Activated CD8-positive, alpha-beta memory T cell treated with anti-CD3 and anti-CD28 coated beads, Interleukin-2, amount 50 U/mL, for 24 hours (primary cell): Measurements from ENCODE around the gene GTF3C6.
"Not testable (repeated sequence)": the region's sequence is repeated elsewhere in the genome, so short reads cannot be mapped to it uniquely, and the experiment has no call there.

Source experiments
- DNase-seq: peaks from one replicate; pipeline ENCODE4 v3.0.0-alpha.2; 2020; ENCODE audit errors: extremely low read depth

The GTF3C6 gene

GRCh38 chr6:110958329-110959192 lies at the start of gene GTF3C6:
Gene GTF3C6 (plus strand): TSS chr6:110958706. CDS start chr6:110958770, 64 bp downstream.
- DNase-seq: peak; percentile 79

GRCh38 chr6:110930781-110931180 lies 27.7 kb upstream of the GTF3C6 start:
- no peak for DNase-seq

- DNase-seq: no peak
Measured at GRCh38 chr6:110933912-110934311, 24.6 kb upstream of the GTF3C6 start.

- DNase-seq: no peak
Measured at GRCh38 chr6:110934381-110934898, 24.1 kb upstream of the GTF3C6 start.

- no peak for DNase-seq
Measured at GRCh38 chr6:110935171-110935570, 23.3 kb upstream of the GTF3C6 start.

- no peak for DNase-seq
Measured at GRCh38 chr6:110938171-110938570, 20.3 kb upstream of the GTF3C6 start.

GRCh38 chr6:110939429-110940200 lies 18.9 kb upstream of the GTF3C6 start:
- DNase-seq: no peak

- peak; percentile 2 for DNase-seq
Measured at GRCh38 chr6:110944681-110945151, 13.8 kb upstream of the GTF3C6 start.

- DNase-seq: no peak
Measured at GRCh38 chr6:110946498-110946897, 12.0 kb upstream of the GTF3C6 start.

- no peak for DNase-seq
Measured at GRCh38 chr6:110949679-110950285, 8.7 kb upstream of the GTF3C6 start.

GRCh38 chr6:110950440-110950839 lies 8.1 kb upstream of the GTF3C6 start:
- no peak for DNase-seq

GRCh38 chr6:110951008-110951407 lies 7.5 kb upstream of the GTF3C6 start:
- no peak for DNase-seq

GRCh38 chr6:110951986-110952794 lies 6.3 kb upstream of the GTF3C6 start:
- DNase-seq: no peak

- DNase-seq: no peak
Measured at GRCh38 chr6:110953633-110954303, 4.7 kb upstream of the GTF3C6 start.

- no peak for DNase-seq
Measured at GRCh38 chr6:110960014-110960390, 1.5 kb downstream of the GTF3C6 start.

GRCh38 chr6:110962636-110963035 lies 4.1 kb downstream of the GTF3C6 start:
- not testable (repeated sequence) for DNase-seq

GRCh38 chr6:110965629-110966229 lies 7.2 kb downstream of the GTF3C6 start:
- no peak for DNase-seq

GRCh38 chr6:110968661-110969060 lies 10.2 kb downstream of the GTF3C6 start:
- DNase-seq: not testable (repeated sequence)

GRCh38 chr6:110971468-110971867 lies 13.0 kb downstream of the GTF3C6 start:
- DNase-seq: no peak

GRCh38 chr6:110976575-110976974 lies 18.1 kb downstream of the GTF3C6 start:
- DNase-seq: no peak
